Endometrium (tissue), 2 donors: Measurements from ENCODE around the gene LCN1.
"Not testable (repeated sequence)": the region's sequence is repeated elsewhere in the genome, so short reads cannot be mapped to it uniquely, and the experiment has no call there.

Source experiments
- FAIRE-seq: peaks from 2 replicates; lab custom pipeline; 2012; peaks lifted over from hg19 to GRCh38; lab: Jason Lieb, UNC
- donor health status: control.
- donor health status: control.

Gene LCN1

DNA sequence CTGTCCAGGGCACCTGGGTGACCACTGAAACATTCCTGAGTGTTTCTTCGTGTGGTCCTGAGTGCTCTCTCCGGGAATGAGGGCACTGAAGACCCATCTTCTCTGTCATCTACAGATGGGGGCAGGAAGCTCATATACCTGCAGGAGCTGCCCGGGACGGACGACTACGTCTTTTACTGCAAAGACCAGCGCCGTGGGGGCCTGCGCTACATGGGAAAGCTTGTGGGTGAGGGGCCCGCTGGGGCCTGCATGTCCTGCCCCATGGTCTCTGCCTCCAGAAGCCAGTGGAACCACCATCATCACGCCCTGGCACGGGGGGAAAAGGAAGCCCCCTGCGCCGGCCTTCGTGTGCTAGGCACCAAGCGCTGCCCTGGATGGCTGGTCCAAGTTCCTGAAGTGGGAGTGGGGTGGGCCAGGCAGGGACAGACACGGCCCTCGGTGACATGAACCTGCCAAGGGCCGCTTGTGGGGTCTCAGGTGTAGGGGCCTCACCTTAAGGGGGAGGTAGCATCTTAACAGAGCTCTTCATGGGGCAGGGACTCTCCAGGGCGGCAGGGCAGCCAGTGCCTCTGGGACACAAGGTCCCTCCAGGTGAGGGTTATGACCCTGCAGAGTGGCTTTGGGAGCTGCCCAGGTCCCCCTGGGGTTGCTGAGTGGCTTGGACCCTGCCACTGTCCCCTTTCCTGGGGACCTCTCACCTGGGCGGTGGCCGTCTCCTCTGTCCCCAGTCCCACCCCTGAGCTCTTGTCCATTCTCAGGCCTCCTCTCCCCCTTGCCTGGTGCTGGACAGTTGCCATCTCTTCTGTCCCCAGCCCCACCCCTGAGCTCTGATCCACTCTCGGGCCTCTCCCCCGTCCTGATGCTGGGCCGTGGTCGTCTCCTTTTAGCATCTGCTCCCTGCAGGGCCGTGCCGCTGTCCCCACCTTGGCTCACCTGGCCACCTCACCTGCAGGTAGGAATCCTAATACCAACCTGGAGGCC lies 26.8 kb downstream of the LCN1 start:
- FAIRE-seq: no peak

- not testable (repeated sequence) for FAIRE-seq
These were observed 28.5 kb downstream of the LCN1 start for GRCh38 chr9:135549478-135550343.

DNA sequence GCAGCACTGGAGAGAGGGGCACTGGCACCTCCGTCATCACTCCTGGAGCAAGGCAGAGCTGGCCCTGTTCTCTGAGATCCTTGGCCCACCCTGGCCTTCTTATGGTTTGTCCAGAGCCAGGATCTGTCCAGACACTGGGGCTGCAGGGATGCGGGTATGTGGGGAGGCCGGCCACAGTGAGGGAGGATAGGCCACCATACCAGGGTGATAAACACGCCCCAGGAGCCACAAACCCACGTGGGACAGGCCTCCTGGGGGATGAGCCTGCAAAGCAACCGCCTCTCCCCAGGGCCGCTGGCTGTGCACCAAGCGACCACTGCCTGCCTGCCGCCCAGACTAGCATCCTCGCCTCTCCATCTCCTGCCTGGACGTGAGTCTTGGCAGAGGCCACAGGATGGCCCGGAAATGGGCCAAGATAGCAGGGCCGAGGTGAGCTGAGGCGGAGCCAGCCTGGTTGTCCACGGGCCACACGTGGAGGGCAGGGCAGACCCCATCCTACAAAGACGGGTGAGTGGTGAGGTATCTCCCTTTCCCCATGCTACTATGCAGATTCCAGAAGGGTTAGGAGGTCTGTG lies 29.2 kb downstream of the LCN1 start:
- FAIRE-seq: no peak

DNA sequence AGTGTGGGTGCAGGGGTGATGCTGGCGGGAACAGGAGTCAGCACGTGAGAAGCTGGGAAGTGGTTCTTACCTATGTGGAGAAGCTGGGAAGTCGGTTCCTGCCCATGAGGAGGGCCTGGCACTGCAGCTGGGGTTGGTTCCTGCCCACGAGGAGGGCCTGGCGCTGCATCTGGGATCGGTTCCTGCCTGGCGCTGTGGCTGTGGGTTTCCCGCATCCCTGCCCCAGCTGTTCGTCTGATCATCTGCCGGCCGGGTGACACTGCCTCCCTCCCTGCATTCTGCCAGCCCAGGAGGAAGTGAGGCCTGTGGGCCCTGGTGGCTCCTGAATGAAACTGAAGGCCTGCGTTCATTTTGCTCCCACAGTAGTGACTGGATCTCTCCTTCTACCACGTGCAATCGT lies 29.8 kb downstream of the LCN1 start:
- no peak for FAIRE-seq

- FAIRE-seq: no peak
These were observed 30.2 kb downstream of the LCN1 start for GRCh38 chr9:135551456-135551855.

DNA sequence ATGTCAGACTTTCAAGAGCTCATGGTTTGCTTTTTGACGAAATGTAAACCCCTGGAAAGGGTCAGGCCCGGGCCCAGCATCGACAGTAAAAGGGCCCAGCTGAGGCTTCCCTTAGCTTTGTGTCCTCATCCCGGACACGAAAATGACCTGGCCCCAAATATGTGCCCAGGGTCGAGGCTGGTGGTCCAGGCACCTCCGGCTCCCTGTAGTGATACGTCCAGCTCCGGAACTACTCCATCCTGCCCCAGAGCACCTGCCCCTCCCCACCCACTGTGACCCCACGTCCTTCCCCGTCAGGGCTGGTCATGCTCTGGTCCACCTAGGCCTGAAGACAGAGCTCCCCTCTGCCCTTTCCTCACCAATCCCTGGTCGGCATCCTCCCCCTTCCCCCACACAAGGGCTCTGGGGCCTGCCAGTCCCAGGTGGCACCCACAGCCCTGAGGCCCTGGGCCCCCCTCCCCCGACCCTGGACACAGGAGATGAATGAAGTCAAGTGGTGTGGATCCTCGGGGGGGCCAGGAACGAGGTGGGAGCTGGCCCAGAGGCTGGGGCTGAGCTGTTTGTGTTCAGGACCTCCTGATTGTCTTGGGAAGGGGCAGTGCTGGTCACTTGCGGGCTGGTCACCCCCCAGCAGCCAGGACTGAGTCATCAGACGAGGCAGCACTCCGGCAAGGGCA lies 30.9 kb downstream of the LCN1 start:
- FAIRE-seq: no peak

GRCh38 chr9:135552698-135553171 lies 31.5 kb downstream of the LCN1 start:
- no peak for FAIRE-seq

GRCh38 chr9:135554718-135555117 lies 33.5 kb downstream of the LCN1 start:
- no peak for FAIRE-seq

- FAIRE-seq: no peak
These were observed 34.0 kb downstream of the LCN1 start for GRCh38 chr9:135555203-135555602.

DNA sequence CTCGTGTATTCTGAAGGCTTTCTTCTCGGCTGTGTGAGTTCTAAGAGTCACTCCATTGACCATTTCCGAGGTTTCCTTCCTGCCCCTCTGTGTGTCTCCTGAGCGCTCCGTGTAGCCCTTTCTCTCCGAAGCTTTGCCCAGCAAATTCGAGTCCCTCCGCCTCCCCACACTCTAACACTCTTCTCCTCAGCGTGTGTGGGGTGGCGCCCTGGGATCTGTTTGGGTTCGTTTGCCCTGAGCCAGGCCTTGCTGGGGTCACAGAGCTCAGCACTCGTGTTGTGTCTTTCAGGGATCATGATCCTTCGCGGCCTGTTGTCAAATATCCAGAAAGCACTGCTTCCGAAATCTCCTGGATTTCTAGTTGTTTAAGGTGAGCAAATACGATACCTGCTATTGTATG lies 34.7 kb downstream of the LCN1 start:
- no peak for FAIRE-seq

DNA sequence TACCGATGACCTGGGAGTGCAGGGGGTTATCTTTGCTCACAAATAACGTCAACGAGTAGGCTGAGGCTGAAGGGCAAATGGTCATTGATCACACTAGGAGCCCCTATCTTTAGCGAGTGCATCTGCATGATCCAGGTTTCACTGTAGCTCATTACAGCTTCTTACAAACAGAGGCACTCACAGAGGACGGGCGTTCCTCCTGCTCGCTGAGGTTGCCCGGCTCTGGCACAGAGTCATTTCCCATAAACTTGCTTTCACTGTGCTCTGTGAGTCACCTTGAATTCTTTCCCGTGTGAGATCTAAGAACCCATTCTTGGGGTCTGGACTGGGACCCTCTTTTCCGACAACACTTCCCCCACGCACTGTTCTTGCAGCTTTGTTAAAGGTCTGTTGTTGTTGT lies 38.4 kb downstream of the LCN1 start:
- FAIRE-seq: no peak

- FAIRE-seq: no peak
These were observed 40.4 kb downstream of the LCN1 start, which contains the start of gene PAEP for GRCh38 chr9:135561391-135562234. PAEP (plus strand) TSS chr9:135561756.

DNA sequence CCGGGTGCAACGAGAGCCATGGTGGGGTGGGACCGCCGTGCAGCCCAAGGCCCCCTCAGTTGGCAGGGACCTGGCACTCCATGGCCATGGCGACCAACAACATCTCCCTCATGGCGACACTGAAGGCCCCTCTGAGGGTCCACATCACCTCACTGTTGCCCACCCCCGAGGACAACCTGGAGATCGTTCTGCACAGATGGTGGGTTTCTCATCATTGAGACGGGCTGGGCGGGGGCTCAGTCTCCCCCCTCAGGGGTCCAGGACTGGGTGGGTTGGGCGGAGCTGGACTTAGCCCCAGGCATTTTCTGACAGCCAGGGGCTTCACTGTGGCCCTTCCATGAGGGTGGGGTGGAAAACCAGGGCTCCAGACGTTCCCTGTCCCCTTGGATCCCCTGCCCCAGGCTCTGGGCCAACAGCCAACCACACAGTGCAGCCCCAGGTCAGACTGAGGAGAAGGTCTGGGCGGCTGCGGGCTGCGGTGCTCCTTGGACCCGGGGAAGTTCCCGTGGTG lies 41.0 kb downstream of the LCN1 start:
- FAIRE-seq: no peak

DNA sequence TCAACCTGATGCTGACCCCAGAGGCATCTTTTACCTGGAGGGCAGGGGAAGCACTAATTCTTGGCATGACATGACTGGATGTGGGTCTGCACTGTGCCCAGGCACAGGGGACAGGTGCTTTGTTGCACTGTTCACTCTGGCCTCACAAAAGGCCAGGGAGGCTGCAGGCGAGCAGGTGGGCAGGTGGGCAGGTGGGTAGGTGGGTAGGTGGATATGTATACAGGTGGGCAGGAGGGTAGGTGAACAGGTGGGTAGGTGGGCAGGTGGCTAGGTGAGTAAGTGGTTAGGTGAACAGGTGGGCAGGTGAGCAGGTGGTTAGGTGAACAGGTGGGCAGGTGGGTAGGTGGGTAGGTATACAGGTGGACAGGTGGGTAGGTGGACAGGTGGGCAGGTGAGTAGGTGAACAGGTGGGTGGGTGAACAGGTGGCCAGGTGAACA lies 41.8 kb downstream of the LCN1 start:
- FAIRE-seq: no peak

GRCh38 chr9:135563858-135564257 lies 42.6 kb downstream of the LCN1 start:
- no peak for FAIRE-seq

DNA sequence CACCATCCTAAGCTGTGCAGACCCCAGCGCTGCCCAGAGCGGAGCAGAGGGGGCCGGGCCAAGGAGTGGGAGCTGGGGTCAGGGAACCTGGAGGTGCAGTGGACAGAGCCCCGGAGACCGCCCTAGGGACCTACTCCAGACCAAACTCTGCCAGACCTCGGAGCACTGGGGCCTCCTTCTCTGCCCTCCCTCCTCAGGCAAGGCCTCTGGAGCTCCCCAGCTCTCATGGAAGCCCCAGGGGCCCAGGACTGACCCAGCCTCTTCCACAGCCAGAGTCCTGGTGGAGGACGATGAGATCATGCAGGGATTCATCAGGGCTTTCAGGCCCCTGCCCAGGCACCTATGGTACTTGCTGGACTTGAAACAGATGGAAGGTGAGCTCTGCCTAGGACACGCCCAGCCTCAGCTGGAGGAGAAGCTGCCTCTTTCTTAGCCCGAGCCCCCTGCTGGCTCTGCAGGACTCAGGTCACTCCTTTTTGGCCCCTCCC lies 43.9 kb downstream of the LCN1 start:
- FAIRE-seq: no peak

GRCh38 chr9:135565636-135566035 lies 44.4 kb downstream of the LCN1 start:
- FAIRE-seq: no peak

DNA sequence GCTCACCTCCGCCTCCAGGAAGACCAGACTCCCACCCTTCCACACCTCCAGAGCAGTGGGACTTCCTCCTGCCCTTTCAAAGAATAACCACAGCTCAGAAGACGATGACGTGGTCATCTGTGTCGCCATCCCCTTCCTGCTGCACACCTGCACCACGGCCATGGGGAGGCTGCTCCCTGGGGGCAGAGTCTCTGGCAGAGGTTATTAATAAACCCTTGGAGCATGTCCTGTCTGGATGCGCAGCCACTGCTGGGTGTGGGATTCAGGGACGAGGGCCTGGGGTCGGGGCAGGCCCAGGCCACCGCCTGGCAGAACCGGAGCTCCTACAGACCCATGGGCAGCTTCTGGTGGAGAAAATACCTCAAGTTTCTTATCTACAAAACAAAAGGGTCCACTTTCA lies 45.3 kb downstream of the LCN1 start:
- FAIRE-seq: no peak

DNA sequence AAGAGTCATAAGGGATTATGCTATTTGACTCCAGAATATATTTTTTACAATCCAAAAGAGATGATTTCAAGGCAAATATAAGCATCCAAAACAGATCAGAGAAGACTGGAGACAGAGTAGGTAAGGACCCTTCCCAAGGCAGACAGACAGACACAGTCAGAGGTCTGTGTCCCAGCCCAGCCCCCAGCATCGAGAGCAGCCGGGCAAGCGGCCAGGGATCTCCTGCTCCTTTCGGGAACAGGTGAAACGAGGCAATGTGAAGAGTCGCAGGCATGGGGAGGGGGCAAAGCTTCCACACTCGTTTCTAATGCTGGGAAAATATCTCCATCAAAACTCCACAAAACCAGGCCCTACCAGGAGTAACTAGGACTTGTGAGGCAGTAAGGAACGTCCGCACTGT lies 46.1 kb downstream of the LCN1 start:
- FAIRE-seq: no peak

DNA sequence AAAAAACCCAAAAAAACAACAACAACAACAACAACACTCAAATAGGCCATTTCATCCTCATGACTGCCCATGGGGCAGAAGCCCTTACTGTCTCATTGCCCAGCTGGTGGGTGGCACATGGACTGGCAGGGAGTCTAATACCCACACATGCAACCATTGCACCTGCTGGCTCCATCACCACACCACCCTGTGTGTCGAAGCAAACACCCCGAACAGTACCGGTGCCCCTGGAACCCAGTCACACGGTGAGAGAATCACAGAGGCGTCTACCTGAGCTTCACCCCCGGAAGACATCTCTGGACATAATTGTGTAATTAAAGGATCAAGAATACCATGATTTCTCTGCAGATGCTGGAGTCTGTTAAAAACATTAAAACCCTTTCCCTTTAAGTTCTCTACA lies 46.8 kb downstream of the LCN1 start:
- FAIRE-seq: no peak
